Daoy (cell line): ENCODE measurements around the gene MRPL2. TPM values are rescaled to one million over a fixed set of nuclear protein-coding genes. Genes with fewer than 3 reads are reported as not detected.

Source experiments
- DNase-seq: peaks from one replicate; pipeline ENCODE4 v3.0.0-alpha.2; 2015; ENCODE audit warnings: low read depth
- total RNA-seq: library from RNA; depleted of rRNA; stranded (reverse); fragments of >200 nt; shearing (Covaris generic); gene quantifications from 2 replicates; pipeline ENCODE4 v1.2.3, GENCODE V29; 2014; rRNA removed

Gene MRPL2
- total RNA-seq, 1 experiment from 2014 or later = 57.0 TPM

GRCh38 chr6:43021270-43022047 is 37.8 kb downstream of the MRPL2 start, which contains the start of gene RRP36:
Gene RRP36, plus strand, starts transcription at chr6:43021623. Its CDS starts 32 bp downstream, at chr6:43021655.
- DNase-seq = peak; percentile 90

- peak; percentile 32 for DNase-seq
Observed at GRCh38 chr6:43020847-43021246, 38.4 kb downstream of the MRPL2 start.

GRCh38 chr6:43020052-43020705 is 39.1 kb downstream of the MRPL2 start:
- no peak for DNase-seq

GRCh38 chr6:43019152-43019551 is 40.1 kb downstream of the MRPL2 start:
- no peak for DNase-seq

GRCh38 chr6:43016943-43017334 is 42.3 kb downstream of the MRPL2 start:
- no peak for DNase-seq

GRCh38 chr6:43016176-43016942 is 42.9 kb downstream of the MRPL2 start:
- DNase-seq = no peak

GRCh38 chr6:43014434-43014909 is 44.8 kb downstream of the MRPL2 start:
- DNase-seq = no peak

- peak; percentile 100 for DNase-seq
Observed at GRCh38 chr6:43013843-43014433, 45.3 kb downstream of the MRPL2 start, which contains the start of the genes KLHDC3 and MEA1. Gene KLHDC3, plus strand, starts transcription at chr6:43014249. Its CDS starts 2,944 bp downstream, at chr6:43017193. Gene MEA1, minus strand, starts transcription at chr6:43013946. Its CDS starts 133 bp downstream, at chr6:43013813.

- DNase-seq = no peak
Observed at GRCh38 chr6:43013097-43013842, 46.0 kb downstream of the MRPL2 start.

- DNase-seq = no peak
Observed at GRCh38 chr6:43012364-43012763, 46.9 kb downstream of the MRPL2 start.

- DNase-seq = no peak
Observed at GRCh38 chr6:43011207-43011606, 48.0 kb downstream of the MRPL2 start.

- DNase-seq = peak; percentile 31
Observed at GRCh38 chr6:43009124-43009523, 50.1 kb downstream of the MRPL2 start.

- DNase-seq = no peak
Observed at GRCh38 chr6:43007126-43007525, 52.1 kb downstream of the MRPL2 start.

- no peak for DNase-seq
Observed at GRCh38 chr6:43006251-43006650, 53.0 kb downstream of the MRPL2 start.

GRCh38 chr6:43005844-43006243 is 53.4 kb downstream of the MRPL2 start:
- DNase-seq = no peak

Other genes starting within 250 kb of the MRPL2 start
- 285 and 307 TPM in 2 replicates for gene RPL7L1, start 179.8 kb downstream of the MRPL2 start, total RNA-seq
- not detected in 2 replicates for gene PTCRA, start 143.4 kb downstream of the MRPL2 start, total RNA-seq
- gene CNPY3, start 130.0 kb downstream of the MRPL2 start, total RNA-seq = 33.4 and 45.0 TPM in 2 replicates
- 1.5 TPM in 1 of 2 replicates, not detected in the other for gene GNMT, start 98.7 kb downstream of the MRPL2 start, total RNA-seq
- gene PEX6, start 80.3 kb downstream of the MRPL2 start, total RNA-seq = 74.1 and 88.3 TPM in 2 replicates
- 63.0 and 73.4 TPM in 2 replicates for gene PPP2R5D, start 74.9 kb downstream of the MRPL2 start, total RNA-seq
- 149 and 167 TPM in 2 replicates for gene MEA1, start 45.5 kb downstream of the MRPL2 start, total RNA-seq
- gene KLHDC3, start 45.2 kb downstream of the MRPL2 start, total RNA-seq = 80.9 and 93.8 TPM in 2 replicates
- 188 and 208 TPM in 2 replicates for gene RRP36, start 37.8 kb downstream of the MRPL2 start, total RNA-seq
- 24.2 and 28.4 TPM in 2 replicates for gene CUL7, start 5.6 kb downstream of the MRPL2 start, total RNA-seq
- 14.8 and 18.9 TPM in 2 replicates for gene KLC4, start 197 bp upstream of the MRPL2 start, total RNA-seq
- 59.8 and 61.8 TPM in 2 replicates for gene PTK7, start 16.9 kb upstream of the MRPL2 start, total RNA-seq
- 25.7 and 27.4 TPM in 2 replicates for gene SRF, start 111.8 kb upstream of the MRPL2 start, total RNA-seq
- gene CUL9, start 122.8 kb upstream of the MRPL2 start, total RNA-seq = 23.7 and 26.9 TPM in 2 replicates
- gene DNPH1, start 170.0 kb upstream of the MRPL2 start, total RNA-seq = 57.3 and 66.3 TPM in 2 replicates
- gene TTBK1, start 184.0 kb upstream of the MRPL2 start, total RNA-seq = 0.30 TPM in 1 of 2 replicates, not detected in the other
- not detected in 2 replicates for gene SLC22A7, start 238.8 kb upstream of the MRPL2 start, total RNA-seq
- gene CRIP3, start 249.4 kb upstream of the MRPL2 start, total RNA-seq = 0.34 TPM in 1 of 2 replicates, not detected in the other